Hematopoietic multipotent progenitor cell (in vitro differentiated cells): ENCODE data around the gene CST5. TPM values are rescaled to one million over a fixed set of nuclear protein-coding genes. Genes with fewer than 3 reads are reported as not detected.
"Not testable (repeated sequence)": the region's sequence is repeated elsewhere in the genome, so short reads cannot be mapped to it uniquely, and the experiment has no call there.

Experiments used
- DNase-seq, 3 donors: peaks; one replicate each; pipeline ENCODE4 v3.0.0-alpha.2; 2011 to 2015; ENCODE audit warnings: low read depth in 2 of 3, low spot score in 2 of 3
- total RNA-seq: library from RNA; depleted of rRNA; stranded (reverse); fragments of >200 nt; gene quantifications from one replicate; pipeline ENCODE4 v1.2.3, GENCODE V29; 2012

CST5 gene
- total RNA-seq, 1 donor = not detected

GRCh38 chr20:23856736-23857135, 22.8 kb downstream of the CST5 start:
- DNase-seq = no peak

- no peak for DNase-seq
Measured at GRCh38 chr20:23856226-23856625, 23.3 kb downstream of the CST5 start.

DNA sequence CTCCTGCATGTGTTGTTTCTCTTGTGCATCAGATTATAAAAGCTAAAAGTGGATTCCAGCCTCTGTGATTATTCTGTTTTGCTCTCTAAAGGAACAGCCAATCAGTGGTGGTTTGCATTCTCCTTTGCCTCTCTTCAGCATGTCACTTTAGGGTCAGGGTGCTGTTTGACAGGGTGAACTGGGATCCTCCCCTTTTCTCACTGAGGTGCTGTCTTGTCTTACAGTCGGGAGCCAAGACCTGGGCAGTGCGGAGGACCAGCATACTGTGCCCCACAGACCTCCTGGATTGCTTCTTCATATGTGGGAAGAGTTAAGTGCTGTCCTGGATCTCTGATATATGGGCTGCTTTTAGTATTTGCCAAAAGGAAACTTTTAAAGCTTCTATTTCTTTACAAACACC, 37.9 kb downstream of the CST5 start:
- no peak for DNase-seq

- DNase-seq = no peak
Measured at GRCh38 chr20:23835716-23836115, 43.8 kb downstream of the CST5 start.

DNA sequence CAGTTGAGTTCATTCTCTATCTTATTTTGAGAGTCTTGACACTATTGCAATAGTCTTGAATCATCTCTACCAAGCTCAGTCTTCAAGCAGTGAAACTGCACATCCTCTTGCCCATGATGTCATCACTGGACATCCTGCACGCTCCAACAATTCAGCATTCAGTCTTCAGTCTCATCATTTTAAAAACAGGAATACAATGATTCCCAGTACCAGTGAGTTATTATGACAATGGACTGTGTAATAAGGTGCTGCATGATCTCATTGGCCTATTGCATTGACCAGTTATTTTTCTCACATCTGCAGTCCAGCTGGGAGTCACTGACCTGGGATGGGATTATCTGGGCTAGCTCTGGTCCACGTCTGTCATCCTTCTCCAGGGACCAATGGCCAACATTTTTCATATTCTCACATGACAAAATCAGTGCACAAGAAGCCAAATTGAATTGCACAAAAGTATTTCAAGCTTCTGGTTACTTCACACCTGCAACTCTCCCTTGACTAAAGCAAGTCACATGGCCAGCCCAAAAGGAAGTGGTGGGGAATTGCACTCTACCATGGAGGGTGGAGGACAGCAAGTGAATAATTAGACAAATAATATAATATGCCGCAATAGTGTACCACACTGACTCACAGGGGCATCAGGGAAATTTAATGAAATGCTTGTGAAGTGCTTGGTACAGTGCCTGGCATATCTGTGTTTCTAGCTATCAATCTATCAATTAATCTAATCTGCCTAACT, 46.6 kb downstream of the CST5 start:
- no peak for DNase-seq

- not testable (repeated sequence) for DNase-seq
Measured at GRCh38 chr20:23831961-23832360, 47.6 kb downstream of the CST5 start.

DNA sequence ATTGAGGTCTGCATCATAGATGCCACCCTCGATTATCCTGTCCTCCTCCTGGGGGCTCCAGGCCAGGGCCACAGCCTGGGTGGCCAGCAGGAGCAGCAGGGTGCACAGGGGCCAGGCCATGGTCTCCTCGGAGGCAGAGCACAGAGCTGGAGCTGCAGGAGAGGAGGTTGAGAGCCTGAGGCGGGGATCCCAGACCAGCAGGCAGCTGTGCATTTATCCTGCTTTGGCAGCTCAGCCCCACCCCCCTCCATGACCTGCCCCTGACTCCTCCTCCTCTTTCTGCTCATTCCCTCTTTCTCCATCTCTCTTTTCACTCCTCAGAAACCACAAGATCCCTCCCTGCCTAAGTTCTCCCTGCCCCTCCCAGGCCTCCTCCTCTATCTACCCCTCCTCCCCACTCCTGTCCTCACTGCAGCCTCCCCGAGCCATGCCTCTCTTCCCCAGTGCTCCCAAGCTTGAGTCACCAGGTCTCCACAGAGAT, 53.0 kb downstream of the CST5 start, which contains the start of gene CST2:
Gene CST2, minus strand, starts transcription at position 189 of the 481 bp plus-strand sequence. Its CDS starts 69 bp downstream, at position 120.
- DNase-seq = no peak

Other genes with a start within 250 kb of the CST5 start
- gene CST3, start 241.8 kb downstream of the CST5 start, total RNA-seq = 77.8 TPM
- not detected for gene CST4, start 190.7 kb downstream of the CST5 start, total RNA-seq
- gene CST1, start 128.8 kb downstream of the CST5 start, total RNA-seq = not detected
- not detected for gene CST2, start 53.0 kb downstream of the CST5 start, total RNA-seq
- not detected for gene GGTLC1, start 109.0 kb upstream of the CST5 start, total RNA-seq